Ovary (tissue), 9 donors: ENCODE results near the gene STMND1. TPM values are rescaled to one million over a fixed set of nuclear protein-coding genes. Genes with fewer than 3 reads are reported as not detected.

Experiments
- DNase-seq, 5 donors: peaks; one replicate each; pipeline ENCODE4 v3.0.0-alpha.2; 2019 to 2020
- H3K27ac ChIP-seq, 2 donors: fragments of 200-600 bp; one replicate each; pipeline versions ENCODE4 v1.5.1 to v1.8.0; 2019 to 2022
- H3K27me3 ChIP-seq: fragments of 200-600 bp; one replicate; pipeline ENCODE4 v1.8.0; 2022
- H3K36me3 ChIP-seq: fragments of 200-600 bp; sonication (generic); one replicate; pipeline ENCODE4 v1.5.1; 2019
- H3K4me1 ChIP-seq: one replicate; pipeline ENCODE4 v1.8.1; 2013; ENCODE audit warnings: mild to moderate bottlenecking, moderate library complexity; ENCODE audit not compliant: insufficient read depth
- H3K4me3 ChIP-seq: fragments of 200-600 bp; sonication (generic); one replicate; pipeline ENCODE4 v1.5.1; 2017
- H3K9me3 ChIP-seq, 2 donors: fragments of 200-600 bp in 1 of 2; sonication (generic) in 1 of 2; one replicate each; pipeline versions ENCODE4 v1.5.1 to v1.8.1; 2013 to 2019; ENCODE audit warnings: mild to moderate bottlenecking in 1 of 2, moderate library complexity in 1 of 2
- CTCF ChIP-seq, 3 donors: fragments of 450-650 bp in 2 of 3; fragments of 200-600 bp in 1 of 3; IDR thresholded peaks; one replicate each; pipeline versions ENCODE4 v1.5.1 to v1.8.0; 2016 to 2022; ENCODE audit warnings: antibody characterized with exemption in 3 of 3, mild to moderate bottlenecking in 1 of 3
- EP300 ChIP-seq: sonication (generic); formaldehyde crosslinking; IDR thresholded peaks from one replicate; pipeline ENCODE4 v1.6.1; 2017; ENCODE audit warnings: antibody characterized with exemption
- POLR2A ChIP-seq: fragments of 450-650 bp; IDR thresholded peaks from one replicate; pipeline ENCODE4 v1.6.1; 2017; ENCODE audit warnings: antibody characterized with exemption, mild to moderate bottlenecking, moderate library complexity
- WGBS, 3 donors: extraction: QIAGEN DNeasy Blood & Tissue Kit in 1 of 3; methylation state at CpG; one replicate each; pipeline versions ENCODE4 v1.1.5 to v1.1.7; 2013 to 2017; 5-methylcytosine and 5-hydroxymethylcytosine counted together
- intact Hi-C, 4 donors: fragments of 100-400 bp; cut with DNase I; formaldehyde crosslinking; loops; one replicate each; pipeline versions ENCODE4 v1.11.0 to v1.15.1; 2022 to 2023
- polyA plus RNA-seq, 2 donors: library from polyadenylated mRNA; stranded (reverse); fragments of 200-250 nt in 1 of 2; fragments of 350-450 nt in 1 of 2; fragmentation: Illumina TruSeq in 1 of 2; extraction: RNeasy Lipid Tissue Mini Kit (QIAGEN cat#74804) in 1 of 2; gene quantifications; one replicate each; pipeline ENCODE4 v1.2.3, GENCODE V29; 2013 to 2014
- total RNA-seq, 7 donors: library from RNA; depleted of rRNA in 2 of 7; stranded (reverse); fragments of >200 nt in 2 of 7; fragmentation: NEBNext Ultra II Directional in 3 of 7; extraction: Animal tissue kit (Norgen Biotek cat#: 25700) in 3 of 7; gene quantifications; one replicate each; pipeline versions ENCODE4 v1.1.0 to v1.2.4, GENCODE V29; 2016 to 2023
- donor health status: DM: no; HTN: no; CAD: no; lungs with moderate emphysema.
- donor health status: DM: no; HTN: no; CAD: no.
- donor health status: Bipolar disorder and iron deficiency.
- donor health status: DM: yes; HTN: yes; CAD: no.
- donor health status: DM: no; HTN: no; CAD: no.
- donor health status: DM: yes; HTN: yes; CAD: no.

STMND1 gene
- total and polyA plus RNA-seq, 9 donors: 0.07 to 8.6 (median 0.70) TPM; not detected in 5

GRCh38 chr6:17156966-17157365 lies 55.1 kb downstream of the STMND1 start:
- no peak for TF ChIP-seq CTCF (IDR thresholded peaks at IDR 0.05)
- Histone ChIP-seq H3K27me3 (no peaks in the 10 kb centered on the region), H3K9me3 (peaks cover 0 to 1% of the 10 kb centered on the region in 2 donors), H3K36me3 (no peaks in the 10 kb centered on the region), H3K27ac (no peak overlapping the region), H3K4me3 (no peak overlapping the region), H3K4me1 (no peaks in the 10 kb centered on the region)
- no peak for DNase-seq
- WGBS, 3 donors: 54 to 72% (median 63%) methylated on average over 8 of the region's 8 CpGs
- intact Hi-C loops: loop anchor here (1.0 to 10.0 kb wide), 6 partner anchors 425 to 1348 kb away; partner anchors contain the start of gene NHLRC1 (in 1 of the 4)

GRCh38 chr6:17157617-17158016 lies 55.8 kb downstream of the STMND1 start:
- Histone ChIP-seq H3K27ac (no peak overlapping the region), H3K4me3 (no peak overlapping the region), H3K4me1 (no peaks in the 10 kb centered on the region), H3K36me3 (no peaks in the 10 kb centered on the region), H3K27me3 (no peaks in the 10 kb centered on the region), H3K9me3 (no peaks in the 10 kb centered on the region)
- TF ChIP-seq POLR2A (no peak), CTCF (IDR thresholded peaks at IDR 0.05) (no peak), EP300 (no peak)
- intact Hi-C loops: loop anchor here (5.0 to 10.0 kb wide), 5 partner anchors 425 to 1347 kb away; partner anchors contain the start of gene NHLRC1 (in 1 of the 4)
- WGBS, 3 donors: 54 to 82% (median 60%) methylated on average over 2 of the region's 2 CpGs
- no peak for DNase-seq

GRCh38 chr6:17159240-17159639 lies 57.4 kb downstream of the STMND1 start:
- intact Hi-C loops: loop anchor here (5.0 to 10.0 kb wide), 5 partner anchors 423 to 1346 kb away; partner anchors contain the start of gene NHLRC1 (in 1 of the 4)
- DNase-seq: no peak
- no peaks in the 10 kb centered on the region for H3K36me3 ChIP-seq
- H3K4me1 ChIP-seq: no peaks in the 10 kb centered on the region
- TF ChIP-seq POLR2A: no peak
- TF ChIP-seq CTCF (IDR thresholded peaks at IDR 0.05): no peak
- TF ChIP-seq EP300: no peak
- no peaks in the 10 kb centered on the region for H3K27me3 ChIP-seq
- 68 to 75% (median 72%) methylated on average over 5 of the region's 5 CpGs for WGBS, 3 donors
- no peak overlapping the region for H3K27ac ChIP-seq
- H3K4me3 ChIP-seq: no peak overlapping the region
- no peaks in the 10 kb centered on the region for H3K9me3 ChIP-seq

- TF ChIP-seq EP300 (no peak), CTCF (IDR thresholded peaks at IDR 0.05) (no peak), POLR2A (no peak)
- no peaks in the 10 kb centered on the region for H3K36me3 ChIP-seq
- 58 to 75% (median 68%) methylated on average over 2 of the region's 2 CpGs for WGBS, 3 donors
- H3K9me3 ChIP-seq: no peaks in the 10 kb centered on the region
- H3K27me3 ChIP-seq: no peaks in the 10 kb centered on the region
- no peak overlapping the region for H3K4me3 ChIP-seq
- no peak for DNase-seq
- no peaks in the 10 kb centered on the region for H3K4me1 ChIP-seq
- intact Hi-C loops: no loop called here
- H3K27ac ChIP-seq: no peak overlapping the region
These were observed 59.2 kb downstream of the STMND1 start for GRCh38 chr6:17161076-17161475.
